HG02973 (cell line): ENCODE measurements around the gene CT45A1.
"Not testable (repeated sequence)": the region's sequence is repeated elsewhere in the genome, so short reads cannot be mapped to it uniquely, and the experiment has no call there.

ENCODE experiments used
- ATAC-seq: cut with Tn5 transposase; IDR thresholded peaks from one replicate; pipeline ENCODE4 v1.9.1; 2021; ENCODE audit warnings: moderate library complexity; ENCODE audit not compliant: unreplicated experiment

Gene CT45A1, protein sequence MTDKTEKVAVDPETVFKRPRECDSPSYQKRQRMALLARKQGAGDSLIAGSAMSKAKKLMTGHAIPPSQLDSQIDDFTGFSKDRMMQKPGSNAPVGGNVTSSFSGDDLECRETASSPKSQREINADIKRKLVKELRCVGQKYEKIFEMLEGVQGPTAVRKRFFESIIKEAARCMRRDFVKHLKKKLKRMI

DNA sequence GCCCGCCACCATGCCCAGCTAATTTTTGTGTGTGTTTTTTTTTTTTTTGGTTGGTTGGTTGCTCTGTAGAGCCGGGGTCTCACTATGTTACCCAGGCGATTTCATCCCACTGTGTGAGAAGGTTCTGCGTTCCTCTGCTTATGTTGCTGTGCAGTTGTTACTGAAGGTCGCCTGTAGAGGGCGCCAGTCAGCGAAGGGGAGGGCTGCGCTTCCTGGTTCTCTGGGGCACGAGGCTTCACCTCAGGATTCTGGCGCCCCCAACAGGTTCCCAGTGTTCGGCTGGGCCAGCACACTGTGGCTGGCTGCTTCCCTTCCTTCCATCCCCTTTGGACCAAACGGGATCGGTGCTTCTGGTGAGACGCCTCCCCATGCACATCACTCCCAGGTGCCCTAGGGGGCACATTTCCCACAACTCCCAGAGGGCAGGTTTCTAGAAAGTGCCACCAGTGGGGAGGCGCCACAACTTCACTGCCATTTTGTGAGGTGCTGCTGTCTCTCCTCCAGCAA lies at the start of gene CT45A1:
Gene CT45A1, plus strand, starts transcription at position 457 of the 507 bp plus-strand sequence. CDS start 5,302 bp downstream, outside the sequence.
- ATAC-seq = not testable (repeated sequence)

DNA sequence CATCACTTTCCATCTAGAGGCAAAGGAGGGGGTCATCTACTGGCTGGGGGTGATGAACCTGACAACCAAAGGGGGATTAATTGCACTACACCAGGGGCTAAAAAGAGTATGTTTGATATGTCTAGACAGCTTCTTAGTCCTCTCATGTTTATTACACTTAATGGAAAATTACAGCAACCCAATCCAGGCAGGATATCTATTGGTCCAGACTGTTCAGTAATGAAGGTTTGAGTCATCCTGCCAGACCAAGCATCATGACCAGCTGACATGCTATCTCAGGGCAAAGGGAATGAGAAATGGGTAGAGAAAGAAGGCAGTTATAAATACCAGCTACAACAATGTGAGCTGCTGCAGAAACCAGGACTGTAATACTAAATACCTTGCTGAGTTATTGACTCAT lies 40.5 kb upstream of the CT45A1 start:
- ATAC-seq = not testable (repeated sequence)

DNA sequence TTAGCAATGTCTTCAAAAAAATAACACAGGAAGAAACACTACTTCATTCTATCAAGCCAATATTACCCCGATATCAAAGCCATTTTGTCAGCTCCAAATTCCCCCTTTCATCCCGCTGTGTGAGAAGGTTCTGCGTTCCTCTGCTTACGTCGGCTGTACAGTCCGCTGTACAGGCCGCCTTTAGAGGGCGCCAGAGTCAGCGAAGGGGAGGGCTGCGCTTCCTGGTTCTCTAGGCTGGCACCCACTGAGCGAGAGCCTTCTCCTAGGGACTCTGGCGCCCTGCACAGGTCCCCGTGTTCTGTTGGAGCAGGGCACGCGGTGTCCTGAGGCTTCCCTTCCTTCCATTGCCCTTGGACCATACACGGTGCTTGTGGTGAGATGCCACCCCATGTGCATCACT lies 25.3 kb upstream of the CT45A1 start:
- no peak for ATAC-seq

DNA sequence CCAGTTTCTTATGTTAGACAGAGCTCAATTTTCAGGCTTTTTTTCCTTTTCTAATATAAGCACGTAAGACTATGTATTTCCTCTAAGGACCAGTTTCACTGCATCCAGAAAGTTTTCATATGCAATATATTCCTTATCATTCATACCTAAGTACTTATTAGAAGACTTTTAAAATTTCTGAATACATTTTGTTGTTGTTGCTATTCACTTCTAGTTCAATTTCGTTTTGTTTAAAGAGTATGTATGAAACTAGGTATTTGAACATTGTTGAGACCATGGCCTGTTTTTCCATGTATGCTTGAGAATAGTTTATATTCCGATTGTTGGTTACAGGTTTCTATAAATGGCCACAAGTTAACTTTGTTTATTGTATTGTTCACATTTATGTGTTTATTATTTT lies 18.0 kb upstream of the CT45A1 start:
- ATAC-seq = no peak

DNA sequence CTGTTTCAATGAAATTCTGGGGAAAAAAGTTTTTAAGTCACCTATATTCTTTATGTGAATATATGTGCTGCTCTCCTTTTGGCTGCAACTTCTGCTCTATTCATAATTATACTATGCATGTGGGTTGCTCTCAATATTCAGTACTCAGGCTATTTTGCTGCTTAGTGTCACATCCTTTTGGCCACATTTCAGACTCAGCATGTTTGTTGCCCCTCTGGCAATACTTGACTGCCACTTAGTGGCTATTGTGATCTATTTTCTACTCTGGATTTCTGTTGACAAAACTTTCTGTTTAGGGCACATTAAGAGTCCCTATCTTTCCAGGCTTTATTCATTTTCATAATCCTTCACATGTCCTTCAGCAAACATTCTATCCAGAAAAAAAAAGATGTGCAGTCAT lies 15.8 kb upstream of the CT45A1 start:
- no peak for ATAC-seq

DNA sequence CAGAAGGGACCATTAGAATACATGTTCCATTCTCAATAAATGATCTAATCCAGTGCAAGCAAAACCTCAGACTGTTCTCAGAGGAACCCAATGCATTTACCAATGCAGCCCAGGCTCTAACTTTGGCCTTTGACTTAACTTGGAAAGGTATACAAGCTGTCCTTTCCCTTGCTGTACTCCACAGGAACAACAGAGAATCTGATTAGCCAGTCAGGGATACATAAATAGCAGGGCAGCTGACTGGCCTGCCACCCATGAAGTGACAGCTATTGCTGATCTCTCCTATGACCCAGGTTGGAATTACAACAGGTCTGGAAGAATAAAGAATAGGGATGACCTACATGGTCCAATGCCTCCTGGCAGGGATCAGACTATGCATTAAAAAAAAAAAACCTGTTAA lies 14.5 kb upstream of the CT45A1 start:
- ATAC-seq = no peak

DNA sequence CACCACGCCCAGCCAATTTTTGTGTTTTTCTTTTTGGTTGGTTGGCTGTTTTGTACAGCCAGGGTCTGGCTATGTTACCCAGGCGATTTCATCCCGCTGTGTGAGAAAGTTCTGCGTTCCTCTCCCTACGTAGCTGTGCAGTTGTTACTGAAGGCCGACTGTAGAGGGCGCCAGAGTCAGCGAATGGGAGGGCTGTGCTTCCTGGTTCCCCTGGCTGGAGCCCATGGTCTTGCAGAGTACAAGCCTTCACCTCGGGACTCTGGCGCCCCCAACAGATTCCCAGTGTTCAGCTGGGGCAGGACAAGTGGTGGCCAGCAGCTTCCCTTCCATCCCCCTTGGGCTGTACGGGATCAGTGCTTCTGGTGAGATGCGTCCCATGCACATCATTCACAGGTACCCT lies 5.6 kb upstream of the CT45A1 start:
- no peak for ATAC-seq

DNA sequence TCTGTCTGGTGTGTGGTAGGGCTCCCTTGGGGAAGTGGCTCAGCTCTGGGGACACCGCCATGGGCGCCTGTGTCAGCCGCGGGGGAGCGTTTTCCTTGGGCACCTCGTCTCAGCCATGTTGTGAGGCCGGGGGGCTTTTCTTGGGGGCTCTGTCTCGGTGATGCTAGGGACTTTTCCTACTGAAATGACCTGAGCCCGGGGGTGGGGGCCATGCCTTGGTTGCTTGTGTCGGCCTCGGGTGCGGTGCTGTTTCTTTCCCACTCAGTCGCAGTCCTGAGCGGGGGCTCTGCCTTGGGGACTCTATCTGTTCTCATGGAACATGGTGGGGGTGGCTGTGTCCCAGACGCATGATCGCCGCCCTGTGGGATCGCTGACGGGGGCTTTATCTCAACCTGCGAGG lies 356 bp downstream of the CT45A1 start:
- no peak for ATAC-seq

DNA sequence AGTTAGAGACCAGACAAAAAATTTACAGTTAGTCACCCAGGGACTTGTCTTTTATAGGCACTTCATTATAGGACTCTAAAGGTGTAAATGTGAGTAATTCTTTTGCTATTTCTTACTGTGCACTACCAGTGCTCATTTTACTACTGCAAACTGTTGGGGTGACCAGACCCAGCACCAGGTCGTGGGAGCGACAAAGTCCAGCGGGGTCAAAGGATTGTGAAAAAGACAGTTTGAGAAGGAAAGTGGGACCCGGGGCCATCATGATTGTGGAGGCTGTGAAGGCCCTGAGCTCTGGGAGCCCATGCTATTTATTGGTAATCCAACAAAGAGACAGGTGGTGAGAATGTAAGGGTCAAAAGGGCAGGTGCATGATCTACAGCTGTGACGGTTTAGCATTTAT lies 21.2 kb downstream of the CT45A1 start:
- not testable (repeated sequence) for ATAC-seq

DNA sequence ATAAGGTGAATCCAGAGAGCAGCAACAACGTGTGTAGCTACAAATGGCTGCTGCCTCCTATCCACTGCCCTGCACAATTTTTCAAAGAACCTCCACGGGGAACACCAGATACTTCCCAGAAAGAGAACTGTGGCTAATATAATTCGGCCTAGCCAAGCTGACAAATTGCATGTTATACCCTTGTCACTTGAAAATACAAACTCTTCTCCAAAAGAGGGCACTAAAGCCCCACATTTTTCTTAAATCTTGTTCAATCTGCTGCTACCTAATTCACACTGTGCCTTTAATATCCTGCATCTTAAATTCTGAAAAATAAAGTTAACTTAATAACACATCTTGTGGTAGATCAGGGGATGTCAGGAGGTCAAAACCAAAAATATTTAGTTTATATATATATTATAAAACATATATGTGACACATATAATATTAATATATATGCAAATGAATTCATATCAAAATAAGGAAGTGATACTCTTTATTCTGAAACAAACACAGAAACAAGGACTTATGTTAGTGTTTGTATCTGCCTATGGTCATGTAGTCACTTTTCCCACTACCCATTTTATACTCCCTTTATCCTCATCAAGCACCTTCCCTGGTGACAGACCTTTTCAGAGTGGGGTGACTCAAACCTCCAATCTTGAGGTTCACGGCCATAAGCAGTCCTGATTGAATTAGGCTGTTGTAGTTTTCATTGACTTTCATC lies 24.1 kb downstream of the CT45A1 start:
- peak; percentile 45 for ATAC-seq

DNA sequence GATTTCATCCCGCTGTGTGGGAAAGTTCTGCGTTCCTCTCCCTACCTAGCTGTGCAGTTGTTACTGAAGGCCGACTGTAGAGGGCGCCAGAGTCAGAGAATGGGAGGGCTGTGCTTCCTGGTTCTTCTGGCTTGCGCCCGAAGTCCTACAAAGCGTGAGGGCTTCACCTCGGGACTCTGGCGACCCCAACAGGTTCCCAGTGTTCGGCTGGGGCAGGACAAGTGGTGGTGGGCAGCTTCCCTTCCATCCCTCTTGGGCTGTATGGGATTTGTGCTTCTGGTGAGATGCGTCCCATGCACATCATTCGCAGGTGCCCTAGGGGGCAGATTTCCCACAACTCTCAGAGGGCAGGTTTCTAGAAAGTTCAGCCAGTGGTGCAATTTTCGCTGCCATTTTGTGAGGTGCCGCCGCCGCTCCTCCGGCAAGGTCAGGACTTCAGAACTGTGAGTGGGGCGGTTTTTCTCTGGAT lies 27.3 kb downstream of the CT45A1 start:
- ATAC-seq = no peak

DNA sequence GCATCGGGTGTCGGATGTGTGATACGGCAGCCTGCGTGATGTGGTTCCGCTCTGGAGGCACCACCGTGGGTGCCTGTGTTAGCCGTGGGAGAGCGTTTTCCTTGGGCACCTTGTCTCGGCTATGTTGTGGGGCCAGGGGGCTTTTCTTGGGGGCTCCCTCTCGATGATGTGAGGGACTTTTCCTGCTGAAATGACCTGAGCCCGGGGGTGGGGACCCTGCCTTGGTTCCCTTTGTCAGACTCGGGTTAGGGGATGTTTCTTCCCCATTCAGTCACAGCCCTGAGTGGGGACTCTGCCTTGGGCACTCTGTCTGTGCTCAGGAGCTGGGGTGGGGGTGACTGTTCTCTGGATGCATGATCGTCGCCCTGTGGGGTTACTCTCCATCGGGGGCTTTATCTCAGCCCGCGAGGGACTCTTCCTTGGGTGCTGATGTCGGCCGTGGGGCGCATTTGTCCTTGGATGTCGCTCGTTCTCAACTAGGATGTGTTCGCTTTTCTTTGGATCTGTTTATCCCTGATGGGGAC lies 27.8 kb downstream of the CT45A1 start:
- ATAC-seq = no peak

DNA sequence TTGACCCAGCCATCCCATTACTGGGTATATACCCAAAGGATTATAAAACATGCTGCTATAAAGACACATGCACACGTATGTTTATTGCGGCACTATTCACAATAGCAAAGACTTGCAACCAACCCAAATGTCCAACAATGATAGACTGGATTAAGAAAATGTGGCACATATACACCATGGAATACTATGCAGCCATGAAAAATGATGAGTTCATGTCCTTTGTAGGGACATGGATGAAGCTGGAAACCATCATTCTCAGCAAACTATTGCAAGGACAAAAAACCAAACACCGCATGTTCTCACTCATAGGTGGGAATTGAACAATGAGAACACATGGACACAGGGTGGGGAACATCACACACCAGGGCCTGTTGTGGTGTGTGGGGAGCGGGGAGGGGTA lies 31.3 kb downstream of the CT45A1 start:
- ATAC-seq = not testable (repeated sequence)

DNA sequence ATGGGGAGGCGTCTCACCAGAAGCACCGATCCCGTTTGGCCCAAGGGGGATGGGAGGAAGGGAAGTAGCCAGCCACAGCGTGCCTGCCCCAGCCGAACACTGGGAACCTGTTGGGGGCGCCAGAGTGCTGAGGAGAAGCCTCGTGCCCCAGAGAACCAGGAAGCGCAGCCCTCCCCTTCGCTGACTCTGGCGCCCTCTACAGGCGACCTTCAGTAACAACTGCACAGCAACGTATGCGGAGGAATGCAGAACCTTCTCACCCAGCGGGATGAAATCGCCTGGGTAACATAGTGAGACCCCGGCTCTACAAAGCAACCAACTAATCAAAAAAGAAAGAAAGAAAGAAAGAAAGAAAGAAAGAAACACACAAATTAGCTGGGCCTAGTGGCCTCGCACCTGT lies 54.7 kb downstream of the CT45A1 start, which contains the start of gene CT45A3:
Gene CT45A3, minus strand, starts transcription at position 101 of the 400 bp plus-strand sequence. CDS start 3,747 bp downstream, outside the sequence.
- not testable (repeated sequence) for ATAC-seq
